ENCODE data around the gene TXNRD2.
"Not testable (repeated sequence)": the region's sequence is repeated elsewhere in the genome, so short reads cannot be mapped to it uniquely, and the experiment has no call there.

TXNRD2 gene

DNA sequence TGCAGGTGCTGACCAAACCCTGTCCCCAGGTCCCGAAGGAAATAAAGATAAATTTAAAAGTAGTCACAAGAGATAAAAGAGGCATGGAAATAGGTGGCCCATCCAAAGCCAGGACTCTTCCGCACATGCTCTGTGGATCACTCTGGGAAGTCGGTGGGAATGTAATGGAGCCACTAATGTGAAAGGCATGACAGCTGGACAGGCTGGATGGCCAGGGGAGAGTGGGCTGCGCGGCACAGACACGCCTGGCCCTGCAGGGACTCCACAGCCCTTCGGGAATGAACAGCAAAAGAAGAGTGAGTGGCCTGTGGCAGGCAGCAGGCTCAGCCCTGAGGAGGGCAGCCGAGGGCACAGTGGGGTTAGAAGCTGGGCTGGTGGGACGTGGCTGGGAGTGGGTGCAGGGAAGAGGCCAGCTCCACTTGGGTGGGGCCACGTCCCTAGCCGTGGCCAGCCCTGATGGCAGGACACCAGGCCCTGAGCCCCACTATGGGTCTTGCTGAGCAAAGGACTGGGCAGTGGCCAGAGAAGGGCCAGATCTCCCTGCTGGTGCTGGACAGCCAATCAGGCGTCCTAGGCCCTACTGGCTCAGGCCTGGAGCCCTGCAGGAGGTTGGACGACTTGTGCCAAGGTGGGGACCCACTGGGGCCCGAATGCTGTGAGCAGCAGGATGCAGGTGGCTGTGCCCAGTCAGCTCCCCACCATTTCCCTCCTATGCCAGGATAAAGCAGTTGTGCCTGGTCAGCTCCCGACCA lies 55.6 kb downstream of the TXNRD2 start:
- DNase-seq = no peak

DNA sequence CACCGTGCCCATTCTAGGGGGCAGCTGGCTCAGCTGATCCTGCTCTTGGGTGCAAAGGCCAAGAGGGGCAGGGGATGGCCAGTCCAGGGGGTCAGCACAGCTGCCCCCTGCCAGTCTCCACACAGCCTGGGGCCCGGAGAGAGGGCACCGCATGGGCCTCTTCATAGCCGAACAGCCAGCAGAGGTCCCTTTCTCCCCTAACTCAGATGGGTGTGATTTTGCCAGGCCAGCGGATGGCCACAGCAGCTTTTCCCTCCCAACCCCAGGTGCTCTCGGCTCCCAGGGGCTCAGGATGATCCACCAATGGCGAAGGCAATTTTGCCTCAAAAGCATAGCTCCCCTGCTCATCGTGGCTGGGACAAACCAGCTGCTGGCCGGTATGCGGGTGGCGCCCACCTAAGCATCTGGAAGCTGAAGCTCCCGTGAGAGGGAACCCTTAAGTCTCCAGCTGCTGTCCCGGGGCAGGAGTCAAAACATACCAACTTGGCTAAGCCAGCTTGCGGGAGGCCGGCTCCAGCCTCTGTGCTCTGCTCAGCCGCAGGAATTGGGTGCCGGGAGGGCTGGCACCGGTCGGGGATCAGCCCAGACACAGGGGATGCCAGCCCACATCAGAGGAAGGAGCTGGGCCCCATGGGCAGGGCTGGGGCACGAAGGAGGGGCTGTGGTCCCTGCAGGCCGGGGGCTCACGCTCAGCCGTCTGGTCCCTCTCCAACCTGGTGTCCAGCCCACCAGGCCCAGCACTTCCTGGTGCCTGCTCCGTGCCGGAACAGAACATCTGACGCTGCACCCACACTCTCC lies 56.5 kb downstream of the TXNRD2 start:
- DNase-seq = no peak

DNA sequence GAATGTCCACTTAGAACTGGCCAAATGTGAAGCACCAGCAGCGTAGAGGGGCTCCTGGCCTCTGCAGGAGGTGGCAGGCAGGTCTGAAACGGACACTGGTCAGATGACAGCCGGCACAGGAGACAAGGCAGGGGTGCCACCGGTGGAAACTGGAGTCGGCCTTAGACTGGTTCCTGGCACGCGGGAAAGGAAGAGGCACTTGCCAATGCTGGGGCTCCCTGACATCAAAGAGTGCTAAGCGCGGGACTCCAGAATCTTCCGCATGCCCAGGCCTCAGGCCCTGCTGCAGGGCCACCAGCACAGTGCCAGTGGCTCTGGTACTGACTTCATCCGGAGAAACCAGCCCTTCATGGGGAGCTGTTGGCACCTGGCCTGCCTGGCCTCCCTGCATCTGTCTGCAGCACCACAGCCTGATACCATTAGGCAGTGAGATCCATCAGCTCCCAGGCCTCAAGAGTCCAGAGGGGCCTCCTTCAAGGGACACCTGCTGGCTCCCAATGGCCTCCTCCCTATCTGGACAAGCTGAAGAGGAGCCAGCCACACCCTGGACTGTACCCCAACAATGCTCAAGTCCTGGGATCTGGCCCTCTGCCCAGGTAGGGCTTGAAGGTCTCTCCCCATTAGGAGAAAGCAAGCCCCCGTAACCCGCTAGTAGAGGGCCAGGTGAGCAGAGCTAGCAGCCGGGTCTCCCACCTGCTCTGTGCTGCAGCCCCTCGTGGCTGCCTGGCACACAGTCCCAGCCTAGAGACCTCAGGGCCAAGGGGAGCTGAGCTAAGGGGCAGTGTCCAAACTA lies 57.3 kb downstream of the TXNRD2 start:
- DNase-seq = no peak

DNA sequence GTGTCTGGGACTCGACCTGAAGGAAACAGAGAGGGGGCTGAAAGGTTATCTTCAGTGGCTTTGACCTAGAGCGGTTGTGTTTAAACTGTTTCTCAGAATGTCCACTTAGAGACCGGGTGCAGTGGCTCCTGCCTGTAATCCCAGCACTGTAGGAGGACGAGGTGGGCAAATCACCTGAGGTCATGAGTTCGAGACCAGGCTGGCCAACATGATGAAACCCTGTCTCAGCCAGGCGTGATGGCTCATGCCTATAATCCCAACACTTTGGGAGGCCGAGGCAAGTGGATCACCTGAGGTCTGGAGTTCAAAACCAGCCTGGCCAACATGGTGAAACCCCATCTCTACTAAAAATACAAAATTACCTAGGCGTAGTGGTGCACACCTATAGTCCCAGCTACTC lies 58.2 kb downstream of the TXNRD2 start:
- DNase-seq = not testable (repeated sequence)

DNA sequence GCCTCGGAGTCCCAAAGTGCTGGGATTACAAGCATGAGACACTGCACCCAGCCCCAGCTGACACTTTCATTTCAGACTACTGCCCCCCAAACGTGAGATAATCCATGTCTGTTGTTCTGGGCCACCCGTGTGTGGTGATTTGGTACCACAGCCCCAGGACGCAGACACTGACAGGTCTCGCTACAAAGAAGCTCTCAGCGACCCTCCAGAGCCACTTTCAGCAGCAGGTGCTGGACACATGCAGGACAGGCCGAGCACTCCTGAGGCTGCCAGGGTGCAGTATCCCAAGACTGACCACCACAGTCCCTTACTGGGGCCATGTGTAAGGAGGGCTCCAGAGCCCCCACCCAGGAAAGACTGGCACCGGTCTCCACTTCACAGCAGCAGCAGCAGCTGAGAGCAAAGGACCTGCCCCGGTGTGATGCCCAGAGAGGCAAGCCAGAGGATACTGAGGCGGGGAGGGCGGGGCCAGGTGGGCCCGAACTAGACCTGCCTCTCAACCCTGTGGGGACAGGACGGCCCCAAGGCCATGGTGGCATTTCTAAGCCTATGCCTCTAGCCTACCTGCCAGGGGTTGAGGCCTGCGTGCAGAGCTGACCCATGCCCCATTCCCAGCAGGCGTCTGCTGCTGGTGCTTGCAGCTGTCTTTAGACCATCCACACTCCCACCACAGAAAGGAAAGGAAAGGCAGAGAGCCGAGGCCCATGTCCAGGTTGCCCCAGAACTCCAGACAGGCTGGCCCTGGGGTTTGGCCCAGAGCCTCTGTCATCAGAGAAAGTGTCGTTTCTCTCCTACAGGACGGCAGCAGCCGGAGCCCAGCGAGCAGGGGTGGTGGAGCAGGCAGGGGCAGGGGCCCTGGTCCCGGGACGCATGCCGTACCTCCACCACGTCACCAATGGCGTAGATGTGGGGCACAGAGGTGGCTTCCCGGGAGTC lies 58.9 kb downstream of the TXNRD2 start:
- DNase-seq = no peak

DNA sequence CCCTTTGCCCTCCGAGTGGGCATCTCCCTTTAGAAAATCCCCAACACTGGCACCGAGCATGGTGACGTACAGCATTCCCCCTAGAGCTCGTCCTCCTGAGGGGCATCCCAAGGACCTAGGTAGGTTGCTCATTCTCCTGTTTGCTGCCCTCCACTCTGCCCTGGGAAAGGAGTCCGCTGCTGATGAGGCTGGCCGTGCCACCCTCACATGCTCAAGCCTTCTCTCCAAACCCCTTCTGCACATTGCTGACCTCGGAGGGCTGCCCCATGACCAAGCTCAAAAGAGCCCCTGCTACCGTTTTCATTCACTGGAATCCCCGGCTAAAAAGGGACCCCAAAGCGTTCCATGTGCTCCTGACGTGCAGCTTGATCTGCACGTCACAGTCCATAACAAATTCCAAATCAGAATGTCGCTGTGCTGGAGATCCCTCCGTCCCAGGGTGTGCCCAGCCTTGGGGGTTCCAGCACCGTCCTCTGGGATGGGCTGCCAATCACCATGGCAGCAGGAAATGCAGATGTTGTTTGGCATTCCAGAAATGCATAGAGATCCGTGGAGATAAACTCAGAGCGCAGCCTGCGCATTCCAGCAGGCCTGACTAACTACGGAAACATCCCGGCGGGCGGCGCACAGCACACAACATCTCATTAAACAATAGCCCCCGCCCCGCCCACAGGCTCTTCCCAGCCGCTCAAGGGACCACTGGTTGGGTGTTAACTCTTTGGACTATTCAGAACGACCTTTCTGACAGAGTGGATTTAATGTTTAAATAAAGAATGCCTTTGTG lies 60.6 kb downstream of the TXNRD2 start:
- DNase-seq = no peak

DNA sequence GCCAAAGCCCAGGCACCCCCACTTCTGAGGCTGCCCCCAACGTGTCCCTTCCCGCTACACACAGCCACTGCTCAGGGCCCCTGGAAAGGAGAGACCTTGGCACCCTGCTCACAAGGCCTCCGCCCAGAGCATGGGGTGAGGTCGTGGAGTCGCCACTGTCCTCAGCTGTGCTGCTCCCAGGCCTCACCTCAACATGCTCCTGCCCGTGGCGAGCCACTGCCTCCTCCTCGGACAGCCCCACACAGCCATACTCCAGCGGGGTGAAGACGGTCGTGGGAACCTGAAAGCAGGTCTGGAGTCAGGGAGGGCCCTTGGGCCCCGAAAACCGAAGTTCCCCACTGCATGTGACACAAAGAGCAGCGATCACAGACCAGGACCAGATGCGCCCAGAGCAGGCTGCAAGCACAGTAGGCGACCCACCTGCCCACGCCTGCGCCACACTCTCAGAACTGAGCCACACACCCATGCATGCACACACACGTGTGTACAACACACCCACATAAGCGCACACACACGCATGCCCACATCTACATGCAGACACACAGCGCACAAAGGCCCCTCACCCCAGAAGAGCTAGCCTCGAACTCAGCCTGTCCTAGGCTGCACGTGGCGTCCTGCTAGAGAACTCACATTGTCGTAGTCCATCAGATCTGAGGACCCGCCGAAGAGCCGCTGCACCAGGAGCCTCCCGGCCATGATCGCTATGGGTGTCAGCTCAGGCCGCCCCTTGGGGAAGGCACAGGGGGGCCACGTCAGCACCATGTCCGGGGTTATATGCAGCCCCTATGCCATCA lies 61.4 kb downstream of the TXNRD2 start:
- DNase-seq = no peak

DNA sequence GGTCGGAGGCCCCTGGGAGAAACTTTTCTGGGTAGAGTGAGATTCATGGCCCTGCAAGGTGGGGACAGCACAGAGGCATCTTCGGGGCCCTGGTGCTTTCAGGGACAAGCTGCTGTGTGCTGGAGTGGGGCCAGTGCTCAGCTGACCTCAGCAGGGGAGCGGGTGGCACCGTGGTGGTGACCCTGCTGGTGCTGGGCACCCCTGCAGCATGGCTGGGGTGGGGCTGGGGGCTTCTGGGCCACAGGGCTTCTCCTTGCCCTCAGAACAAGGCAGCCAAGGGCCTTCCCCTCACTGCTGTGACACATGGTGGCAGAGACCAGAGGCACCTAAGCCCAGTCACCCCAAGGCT lies 62.0 kb downstream of the TXNRD2 start:
- DNase-seq = no peak

DNA sequence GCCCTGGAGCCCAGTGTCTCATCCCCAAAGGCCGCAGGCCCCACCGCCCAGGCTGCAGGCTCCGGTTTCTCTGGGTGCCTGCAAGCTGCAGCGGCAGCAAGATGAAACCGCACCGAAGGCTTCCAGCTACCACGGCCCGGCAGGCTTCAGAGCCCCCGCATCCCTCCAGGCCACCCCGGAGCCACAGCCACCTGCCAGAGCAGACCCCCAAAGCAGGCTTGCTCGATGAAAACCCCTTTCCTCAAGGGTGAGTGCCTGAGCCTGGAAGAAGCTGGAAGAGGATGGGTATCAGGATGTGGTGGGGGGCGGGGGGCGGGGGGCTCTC lies 62.4 kb downstream of the TXNRD2 start:
- no peak for DNase-seq

DNA sequence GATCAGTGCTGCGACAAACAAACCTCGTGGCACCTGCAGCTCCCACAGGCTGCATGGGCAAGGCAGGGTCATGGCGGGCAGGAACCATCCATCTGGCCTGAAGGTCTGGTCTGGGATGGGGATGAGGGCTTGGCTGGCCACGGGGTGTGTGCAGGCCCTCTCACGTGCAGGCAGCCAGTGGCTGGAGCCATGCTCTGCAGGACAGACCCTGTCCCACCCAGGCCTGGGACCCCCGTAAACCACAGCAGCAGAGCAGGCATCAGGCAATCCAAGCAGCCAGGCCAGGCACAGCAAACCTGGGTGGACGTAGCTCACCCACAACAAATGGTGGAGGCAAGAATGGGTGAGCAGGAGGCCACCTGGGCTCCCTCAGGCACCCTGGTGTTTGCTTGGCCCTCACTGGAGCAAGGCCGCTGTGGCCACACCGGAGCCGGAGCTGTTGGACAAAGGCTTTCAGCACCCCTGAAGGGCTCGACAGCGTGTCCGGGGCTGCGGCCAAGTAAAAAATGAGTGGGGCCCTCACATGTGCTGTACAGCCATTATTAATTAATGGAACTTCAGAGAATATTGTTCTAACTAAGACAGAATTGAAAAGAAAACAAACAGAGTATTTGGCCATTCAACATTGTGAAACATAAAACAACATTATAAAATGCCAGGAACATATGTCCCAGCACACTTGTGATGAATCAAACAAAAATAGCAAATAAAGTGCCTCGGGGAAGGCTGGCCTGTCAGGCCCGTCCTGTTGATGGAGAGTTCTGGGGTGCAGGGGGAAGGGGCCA lies 63.0 kb downstream of the TXNRD2 start:
- DNase-seq = no peak

DNA sequence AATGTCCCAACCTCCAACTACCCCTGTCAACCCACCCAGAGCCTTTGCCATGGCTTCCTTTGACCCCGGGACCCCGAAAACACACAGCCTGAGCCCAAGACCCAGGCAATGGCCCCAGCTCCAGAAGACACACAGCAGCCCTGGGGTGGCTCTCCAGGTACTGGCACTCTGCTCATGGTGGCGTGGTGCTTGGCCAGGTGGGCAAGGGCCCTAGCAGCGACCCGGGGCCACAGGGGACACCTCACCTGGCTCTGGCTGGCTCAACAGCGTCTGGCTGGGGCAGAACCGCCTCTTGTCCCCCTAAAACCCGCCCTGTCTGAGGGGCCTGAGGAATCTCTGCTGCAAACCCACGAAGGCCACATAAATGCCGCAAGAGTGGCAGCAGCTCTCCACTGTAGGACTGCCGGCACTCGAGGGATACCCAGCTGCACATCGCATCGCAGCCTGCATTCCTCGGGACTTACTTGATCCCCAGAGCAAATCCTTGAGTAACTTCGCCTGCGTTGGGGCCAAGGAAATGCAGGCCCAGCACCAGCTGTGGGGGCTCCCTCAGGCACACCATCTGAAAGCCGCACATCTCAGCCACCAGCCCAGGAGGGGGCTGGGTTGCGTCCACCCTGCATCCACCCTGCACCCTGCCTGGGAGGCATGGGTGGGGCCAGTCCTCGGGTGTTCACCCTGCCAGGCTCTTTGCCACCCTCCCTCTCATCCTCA lies 63.8 kb downstream of the TXNRD2 start:
- DNase-seq = no peak

DNA sequence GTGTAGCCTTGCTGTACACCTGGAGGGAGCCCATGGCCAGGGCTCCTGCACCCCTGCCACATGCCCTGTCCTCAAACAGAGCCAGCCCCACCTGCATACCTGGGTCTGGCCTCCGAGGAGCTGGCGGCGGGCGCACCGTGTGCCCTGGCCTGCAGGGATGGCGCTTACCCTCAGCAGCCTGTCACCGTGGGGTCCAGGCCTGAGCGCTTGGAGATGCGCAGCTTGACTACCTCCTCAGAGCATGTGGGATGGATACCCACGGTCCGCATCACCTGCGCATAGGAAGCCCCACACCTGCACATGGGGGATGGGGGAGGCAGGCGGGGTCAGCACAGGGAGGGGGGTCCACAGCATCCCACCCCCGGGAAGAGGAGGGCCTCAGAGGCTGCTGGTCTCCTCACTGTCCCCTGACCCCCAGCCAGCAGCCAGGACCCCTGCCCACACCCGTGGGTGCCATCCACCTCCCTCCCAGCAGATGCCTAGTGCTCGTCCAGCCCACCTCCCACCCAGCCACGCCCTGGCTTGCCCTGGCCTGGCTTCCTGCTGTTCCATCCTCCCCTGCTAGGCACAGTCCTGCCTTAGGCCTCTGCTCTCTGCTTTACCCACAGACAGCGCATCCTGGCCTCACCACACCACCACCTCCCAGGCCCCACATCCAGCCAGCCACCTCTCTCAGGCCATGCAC lies 64.5 kb downstream of the TXNRD2 start:
- DNase-seq = no peak

DNA sequence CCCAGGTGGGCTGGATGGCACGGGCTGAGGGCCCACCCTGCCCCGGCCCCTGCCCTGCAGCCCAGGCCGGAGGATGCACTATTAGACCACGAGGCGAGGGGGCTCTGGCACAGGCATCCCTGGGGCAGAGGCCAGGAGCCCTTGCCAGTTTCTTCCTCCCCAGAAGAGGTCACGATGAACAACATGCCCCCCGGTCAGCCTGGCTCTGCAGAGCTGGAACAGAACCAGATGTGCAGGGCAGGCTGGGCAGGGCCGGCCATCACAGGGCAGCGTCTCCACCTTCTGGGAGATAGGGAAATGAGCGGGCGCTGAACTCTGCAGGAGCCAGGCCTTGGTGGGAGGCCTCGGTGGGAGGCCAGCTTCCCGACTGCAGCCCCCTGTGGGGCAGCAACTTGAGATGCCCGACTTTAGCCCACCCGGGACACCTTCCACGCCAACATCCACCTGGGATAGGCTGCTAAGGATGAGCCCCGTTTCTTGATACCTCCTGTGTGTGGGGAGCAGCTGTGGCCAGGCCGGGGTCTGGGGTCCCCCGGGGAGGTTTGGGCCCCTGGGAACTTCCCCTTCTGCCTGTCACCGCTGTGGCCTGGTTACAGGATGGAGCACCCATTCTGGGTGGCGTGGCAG lies 65.2 kb downstream of the TXNRD2 start:
- DNase-seq = no peak

DNA sequence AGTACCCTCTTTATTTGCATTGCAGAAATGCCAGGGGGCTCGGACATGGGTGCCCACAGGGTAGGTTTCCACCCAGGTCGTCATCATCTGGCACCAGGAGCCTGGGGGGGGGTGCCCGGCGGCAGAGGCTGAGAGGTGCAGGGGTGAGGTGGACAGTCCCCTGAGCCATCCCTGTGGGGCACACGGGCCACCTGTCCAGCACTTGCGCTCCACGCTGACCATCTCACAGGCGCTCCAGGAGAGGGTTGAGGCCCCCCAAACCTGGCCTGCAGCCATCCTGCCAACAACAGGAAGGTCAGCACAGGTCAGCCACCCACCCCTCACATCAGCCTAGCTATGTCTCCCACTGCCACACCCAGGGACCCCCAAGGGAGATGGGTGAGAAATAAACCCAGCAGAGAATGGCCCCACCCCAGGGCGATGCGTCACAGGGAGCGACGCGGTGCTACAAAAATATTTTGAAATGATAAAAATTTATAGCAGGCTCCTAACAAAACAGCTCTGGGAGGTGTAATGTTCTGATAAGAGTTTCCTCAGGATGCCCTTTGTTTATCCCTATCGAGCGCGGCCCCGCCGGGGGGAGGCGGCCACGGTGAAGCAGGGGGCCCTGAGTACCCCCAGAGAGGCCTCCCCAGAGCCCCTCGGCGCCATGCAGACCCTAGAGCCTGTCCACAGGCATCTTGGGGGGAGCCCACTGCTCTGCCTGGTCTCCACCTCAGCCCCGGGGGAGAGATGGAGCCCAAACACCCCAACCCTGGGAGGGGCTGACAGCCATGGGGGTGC lies 65.9 kb downstream of the TXNRD2 start:
- no peak for DNase-seq

DNA sequence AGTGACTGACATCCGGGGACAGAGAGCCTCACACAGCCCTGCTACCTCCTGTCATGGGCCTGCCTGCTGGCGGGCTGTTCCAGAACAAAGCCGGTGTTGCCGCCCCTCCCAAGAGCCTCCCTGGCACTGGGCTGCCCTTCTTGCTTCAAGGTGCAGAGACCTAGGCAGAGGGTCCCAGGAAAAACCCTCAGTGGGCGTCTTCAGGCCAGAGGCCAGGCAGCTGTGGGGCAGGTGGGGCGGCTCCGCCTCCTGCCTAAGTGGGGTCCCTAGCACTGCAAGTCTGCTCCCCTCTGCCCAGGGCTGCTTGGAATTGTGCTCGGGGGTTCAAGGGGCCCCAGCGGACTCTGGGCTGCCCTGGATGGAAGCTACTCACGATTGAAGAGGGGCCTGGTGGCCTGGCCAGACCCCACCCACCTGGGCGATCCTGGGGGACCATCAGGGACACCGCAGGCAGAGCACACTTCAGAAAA lies 66.5 kb downstream of the TXNRD2 start:
- DNase-seq = peak; percentile 49

DNA sequence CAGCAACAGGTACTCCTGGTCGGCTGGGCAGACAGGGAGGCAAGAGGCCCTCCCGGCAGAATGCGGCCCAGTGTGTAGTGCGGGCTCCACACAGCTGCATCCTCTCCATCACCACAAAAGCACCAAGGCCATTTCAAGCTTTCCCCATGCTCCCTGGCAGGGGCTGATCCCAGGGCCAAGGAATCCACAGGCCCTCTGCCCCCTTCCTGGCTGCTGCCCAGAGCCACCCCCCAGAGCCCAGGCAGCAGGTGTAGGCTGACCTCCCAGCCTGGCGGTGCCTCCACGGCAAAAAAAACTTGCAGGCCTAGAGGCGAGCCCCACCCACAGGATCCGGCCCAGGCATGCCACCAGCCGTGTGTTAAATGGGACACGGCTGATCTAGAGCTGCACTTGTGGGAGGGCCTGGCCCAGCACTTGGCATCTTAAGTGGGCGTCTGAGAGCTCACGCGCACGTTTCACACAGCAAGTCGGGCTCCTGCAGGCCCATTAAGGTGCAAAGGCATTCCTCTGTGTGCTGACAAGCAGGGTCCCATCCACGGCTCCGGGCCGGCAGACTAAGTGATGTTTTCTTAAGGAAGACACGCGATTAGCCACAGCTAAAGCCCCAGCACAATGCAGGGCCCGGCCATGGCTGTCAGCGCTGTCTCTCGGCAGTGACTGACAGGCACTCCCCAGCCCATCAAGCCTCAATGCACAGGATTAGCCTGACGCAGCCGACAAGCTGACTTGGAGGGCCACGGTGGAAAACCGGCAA lies 67.1 kb downstream of the TXNRD2 start:
- peak; percentile 68 for DNase-seq

DNA sequence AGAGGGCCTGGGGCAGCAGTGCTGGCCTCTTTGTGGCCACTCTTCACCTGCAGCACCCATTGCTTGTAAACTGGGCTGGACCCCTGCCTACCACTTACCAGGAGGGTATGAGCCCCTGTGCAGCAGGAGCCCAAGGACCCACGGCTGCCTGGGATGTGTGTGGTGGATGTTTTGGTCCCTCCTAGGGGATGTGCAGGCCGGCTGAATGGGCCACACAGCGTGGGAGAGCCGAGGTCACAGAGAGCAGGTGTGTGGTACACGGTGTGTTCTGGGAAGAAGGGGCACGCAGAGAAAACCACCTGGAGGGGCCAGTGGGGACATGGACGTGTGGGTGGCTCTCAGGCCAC lies 67.7 kb downstream of the TXNRD2 start:
- no peak for DNase-seq

All from activated CD8-positive, alpha-beta memory T cell treated with anti-CD3 and anti-CD28 coated beads for 24 hours (primary cell).